Retinal pigment epithelial cell (primary cell): ENCODE measurements around the gene USP21.

Source experiments
- DNase-seq: peaks from one replicate; pipeline ENCODE4 v3.0.0-alpha.2; 2010; ENCODE audit warnings: low read depth
- H3K4me3 ChIP-seq: 2 replicates; pipeline ENCODE4 v1.5.1; 2011; ENCODE audit warnings: mild to moderate bottlenecking, low read length, control low read depth, moderate library complexity
- TF ChIP-seq, protein P1 (sequence below): conservative IDR thresholded peaks from 2 replicates; pipeline ENCODE4 v1.5.1; 2011; ENCODE audit warnings: low read depth, low read length, control low read depth, inconsistent platforms

USP21 gene

DNA sequence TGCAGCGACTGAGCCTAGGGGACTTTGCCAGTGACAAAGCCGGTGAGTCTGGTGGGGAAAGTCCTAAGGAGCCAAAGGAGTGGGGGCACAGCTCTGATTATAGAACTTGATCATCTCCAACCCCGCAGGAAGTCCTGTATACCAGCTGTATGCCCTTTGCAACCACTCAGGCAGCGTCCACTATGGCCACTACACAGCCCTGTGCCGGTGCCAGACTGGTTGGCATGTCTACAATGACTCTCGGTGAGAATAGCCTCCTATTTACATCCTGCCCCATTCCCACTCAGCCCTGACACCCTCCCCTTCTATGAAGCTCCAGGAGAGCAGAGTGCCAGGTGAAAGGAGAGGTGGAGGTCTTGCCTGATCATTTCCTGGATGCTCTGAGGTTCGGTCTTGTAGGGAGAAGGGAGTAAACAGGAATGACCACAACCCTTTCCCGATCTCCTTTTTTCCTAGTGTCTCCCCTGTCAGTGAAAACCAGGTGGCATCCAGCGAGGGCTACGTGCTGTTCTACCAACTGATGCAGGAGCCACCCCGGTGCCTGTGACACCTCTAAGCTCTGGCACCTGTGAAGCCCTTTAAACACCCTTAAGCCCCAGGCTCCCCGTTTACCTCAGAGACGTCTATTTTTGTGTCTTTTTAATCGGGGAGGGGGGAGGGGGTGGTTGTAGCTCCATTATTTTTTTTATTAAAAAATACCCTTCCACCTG is 5.8 kb downstream of the USP21 start:
- no peak for DNase-seq
- TF ChIP-seq, protein P1, sequence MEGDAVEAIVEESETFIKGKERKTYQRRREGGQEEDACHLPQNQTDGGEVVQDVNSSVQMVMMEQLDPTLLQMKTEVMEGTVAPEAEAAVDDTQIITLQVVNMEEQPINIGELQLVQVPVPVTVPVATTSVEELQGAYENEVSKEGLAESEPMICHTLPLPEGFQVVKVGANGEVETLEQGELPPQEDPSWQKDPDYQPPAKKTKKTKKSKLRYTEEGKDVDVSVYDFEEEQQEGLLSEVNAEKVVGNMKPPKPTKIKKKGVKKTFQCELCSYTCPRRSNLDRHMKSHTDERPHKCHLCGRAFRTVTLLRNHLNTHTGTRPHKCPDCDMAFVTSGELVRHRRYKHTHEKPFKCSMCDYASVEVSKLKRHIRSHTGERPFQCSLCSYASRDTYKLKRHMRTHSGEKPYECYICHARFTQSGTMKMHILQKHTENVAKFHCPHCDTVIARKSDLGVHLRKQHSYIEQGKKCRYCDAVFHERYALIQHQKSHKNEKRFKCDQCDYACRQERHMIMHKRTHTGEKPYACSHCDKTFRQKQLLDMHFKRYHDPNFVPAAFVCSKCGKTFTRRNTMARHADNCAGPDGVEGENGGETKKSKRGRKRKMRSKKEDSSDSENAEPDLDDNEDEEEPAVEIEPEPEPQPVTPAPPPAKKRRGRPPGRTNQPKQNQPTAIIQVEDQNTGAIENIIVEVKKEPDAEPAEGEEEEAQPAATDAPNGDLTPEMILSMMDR, result no peak
- H3K4me3 ChIP-seq, result peak overlapping the region; percentile 81

- DNase-seq, result peak; percentile 96
- TF ChIP-seq, protein P1, result peak; percentile 67
- H3K4me3 ChIP-seq, result peak within 1 kb of the TSS; percentile 81
Observed at GRCh38 chr1:161165742-161166668, 6.7 kb downstream of the USP21 start, which contains the start of gene PPOX. TSS of gene PPOX (plus strand) at chr1:161166426. CDS start at chr1:161166848, 422 bp downstream.

DNA sequence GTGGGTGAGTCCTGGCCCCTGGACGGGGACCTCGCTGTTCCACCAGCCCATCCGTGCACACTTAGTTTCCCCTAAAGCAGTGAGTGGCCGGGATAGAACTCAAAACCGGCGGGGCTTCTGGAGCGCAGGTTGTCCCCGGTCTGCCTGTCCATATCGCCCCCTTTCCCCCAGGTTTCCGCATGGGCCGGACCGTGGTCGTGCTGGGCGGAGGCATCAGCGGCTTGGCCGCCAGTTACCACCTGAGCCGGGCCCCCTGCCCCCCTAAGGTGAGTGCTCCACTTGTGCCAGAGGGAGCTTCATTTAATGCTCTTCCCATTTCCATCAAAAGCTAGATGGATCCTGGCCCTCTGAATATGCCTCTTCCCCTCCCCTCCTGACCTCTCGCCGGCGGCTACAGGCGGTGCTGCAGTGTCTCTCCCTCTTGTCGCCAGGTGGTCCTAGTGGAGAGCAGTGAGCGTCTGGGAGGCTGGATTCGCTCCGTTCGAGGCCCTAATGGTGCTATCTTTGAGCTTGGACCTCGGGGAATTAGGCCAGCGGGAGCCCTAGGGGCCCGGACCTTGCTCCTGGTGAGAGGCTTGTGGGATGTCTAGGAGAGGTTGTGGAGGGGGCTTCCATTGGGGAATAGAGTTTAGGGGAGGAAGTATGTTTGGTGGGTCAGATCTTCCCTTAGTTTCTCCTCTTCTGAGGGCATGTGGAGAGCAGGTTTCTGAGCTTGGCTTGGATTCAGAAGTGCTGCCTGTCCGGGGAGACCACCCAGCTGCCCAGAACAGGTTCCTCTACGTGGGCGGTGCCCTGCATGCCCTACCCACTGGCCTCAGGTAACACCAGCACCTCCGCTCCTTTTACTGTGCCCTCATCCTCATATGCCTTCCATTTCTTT is 7.6 kb downstream of the USP21 start:
- TF ChIP-seq, protein P1, result no peak
- no peak for DNase-seq
- peak overlapping the region; percentile 81 for H3K4me3 ChIP-seq

GRCh38 chr1:161168906-161169305 is 9.6 kb downstream of the USP21 start:
- TF ChIP-seq, protein P1, result no peak
- no peak overlapping the region for H3K4me3 ChIP-seq
- DNase-seq, result no peak

DNA sequence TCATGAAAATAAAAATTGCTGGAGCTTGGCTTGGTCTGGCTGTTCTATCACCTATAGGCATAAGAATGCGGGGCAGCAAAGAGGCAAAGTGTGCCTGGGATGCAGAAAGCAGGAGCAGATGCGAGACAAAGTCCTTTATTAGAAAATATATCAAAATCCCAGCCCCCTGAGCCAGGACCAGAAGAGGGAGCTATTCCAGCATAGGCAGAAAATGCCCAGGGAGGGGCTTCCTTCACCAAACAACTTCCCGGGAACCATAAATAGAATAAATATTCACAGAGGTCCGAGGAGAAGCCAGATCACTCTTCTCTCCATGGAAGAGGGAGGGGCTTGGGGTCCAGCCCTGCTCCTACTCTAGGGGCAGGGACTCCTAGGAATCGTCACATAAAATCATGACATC is 11.9 kb downstream of the USP21 start:
- DNase-seq, result no peak
- TF ChIP-seq, protein P1, result peak; percentile 35
- H3K4me3 ChIP-seq, result no peak overlapping the region

DNA sequence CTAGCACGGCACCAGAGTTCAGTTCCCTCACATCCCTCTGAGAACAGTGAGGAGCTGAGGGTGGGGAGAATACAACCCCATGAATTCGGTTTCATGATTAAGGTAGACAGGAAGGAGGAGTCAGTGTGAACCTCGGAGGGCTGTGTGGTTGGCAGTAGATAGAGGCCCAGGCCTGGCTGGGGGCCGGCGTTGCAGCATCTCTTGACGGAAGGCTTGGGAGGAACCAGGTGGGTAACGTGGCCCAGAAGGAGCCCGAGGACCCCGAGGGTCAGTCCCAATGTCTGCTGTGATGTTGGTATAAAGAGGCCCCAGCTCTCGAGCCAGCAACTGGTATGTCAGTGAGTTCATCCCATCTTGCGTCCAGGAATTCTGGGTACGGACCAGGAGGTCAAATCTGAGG is 12.4 kb downstream of the USP21 start:
- TF ChIP-seq, protein P1, result no peak
- no peak for DNase-seq
- H3K4me3 ChIP-seq, result no peak overlapping the region
